ENCODE measurements around the gene CLIP2.

Gene CLIP2

DNA sequence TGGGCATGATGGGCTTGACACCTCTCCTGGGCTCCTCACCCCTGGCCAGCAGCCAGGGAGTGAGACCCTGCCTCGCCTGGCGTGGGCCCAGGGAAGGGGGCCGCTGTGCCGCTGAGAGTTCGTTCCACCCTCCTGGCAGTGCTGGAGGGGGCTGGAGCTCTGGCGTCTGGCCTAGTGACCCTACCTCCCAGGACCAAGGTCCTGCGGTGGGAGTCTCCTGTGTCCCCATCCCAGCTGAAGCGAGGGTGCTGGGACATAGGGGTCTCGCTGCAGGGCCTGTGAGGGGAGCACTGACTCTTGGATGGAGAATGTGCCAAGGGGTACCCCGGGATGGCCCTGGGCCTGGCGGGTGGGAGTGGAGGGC is 165.7 kb downstream of the CLIP2 start:
- Histone ChIP-seq H3K4me1 (ENCODE audit: insufficient read depth, low read length) (peaks cover 17% of the 10 kb centered on the region), H3K27ac (ENCODE audit: low read depth, low read length) (peak overlapping the region; percentile 90), H3K9ac (ENCODE audit: low read length) (peak overlapping the region; percentile 68), H3K9me3 (ENCODE audit: low read length) (no peaks in the 10 kb centered on the region), H3K27me3 (ENCODE audit: control insufficient read depth in 1 of 2, insufficient read depth in 2 of 2, low read length in 2 of 2) (no peaks in the 10 kb centered on the region), H3K36me3 (ENCODE audit: insufficient read depth, low read length) (no peaks in the 10 kb centered on the region), H3K4me3 (ENCODE audit: low read depth in 1 of 2, low read length in 2 of 2) (peak overlapping the region; percentile 49 to 57)

DNA sequence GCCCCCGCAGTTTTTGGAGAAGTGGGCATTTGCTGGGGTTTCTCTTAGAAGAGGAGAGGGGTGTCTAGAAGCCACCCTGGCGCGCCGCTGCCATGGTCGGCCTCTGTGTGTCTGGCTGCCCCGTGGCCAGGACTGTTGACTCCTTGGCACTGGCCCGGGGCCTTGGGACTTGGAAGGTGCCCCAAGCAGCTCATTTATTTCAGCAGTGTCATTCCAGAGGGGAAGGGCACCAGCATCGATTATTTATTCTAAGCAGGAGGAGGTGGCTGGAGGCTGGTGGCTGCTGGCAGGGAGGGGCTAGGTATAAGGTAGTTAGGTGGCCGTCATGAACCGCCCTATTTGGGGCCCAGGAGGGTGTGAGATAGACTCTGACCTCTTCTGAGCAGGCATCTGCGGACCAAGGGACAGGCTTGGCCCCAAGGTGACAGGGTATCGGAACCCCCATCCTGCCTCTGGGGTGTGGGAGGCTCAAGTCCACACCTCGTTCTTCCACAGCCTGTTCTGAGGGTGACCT is 166.1 kb downstream of the CLIP2 start:
- Histone ChIP-seq H3K27me3 (ENCODE audit: control insufficient read depth in 1 of 2, insufficient read depth in 2 of 2, low read length in 2 of 2) (no peaks in the 10 kb centered on the region), H3K4me1 (ENCODE audit: insufficient read depth, low read length) (peaks cover 17% of the 10 kb centered on the region), H3K9me3 (ENCODE audit: low read length) (no peaks in the 10 kb centered on the region), H3K27ac (ENCODE audit: low read depth, low read length) (peak overlapping the region; percentile 81), H3K4me3 (ENCODE audit: low read depth in 1 of 2, low read length in 2 of 2) (no peak overlapping the region), H3K9ac (ENCODE audit: low read length) (peak overlapping the region; percentile 68), H3K36me3 (ENCODE audit: insufficient read depth, low read length) (no peaks in the 10 kb centered on the region)
